HG02884 (cell line): Measurements from ENCODE around the gene MINDY4.

Experiments
- ATAC-seq: cut with Tn5 transposase; IDR thresholded peaks from one replicate; pipeline ENCODE4 v1.9.1; 2021; ENCODE audit warnings: mild to moderate bottlenecking, moderate library complexity; ENCODE audit not compliant: unreplicated experiment

The MINDY4 gene

DNA sequence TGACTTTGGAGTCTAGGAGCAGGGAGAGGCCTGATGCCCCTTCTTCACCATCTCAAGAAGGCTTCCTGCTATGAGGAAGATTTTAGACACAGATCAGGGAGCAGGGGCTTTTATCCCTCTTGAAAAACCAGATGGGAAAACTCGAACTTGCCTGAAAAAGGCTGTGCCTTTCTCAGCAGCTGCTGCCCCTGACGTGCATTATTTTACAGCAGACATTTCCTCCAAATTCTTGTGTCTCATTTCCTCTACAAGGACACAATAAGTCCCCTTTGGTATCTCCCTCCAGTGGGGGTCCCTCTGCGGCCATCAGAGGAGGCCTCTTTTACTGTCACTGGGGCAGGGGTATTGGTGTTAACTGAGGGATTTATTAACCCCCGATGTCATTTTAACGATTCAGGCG lies 102.4 kb downstream of the MINDY4 start:
- no peak for ATAC-seq

DNA sequence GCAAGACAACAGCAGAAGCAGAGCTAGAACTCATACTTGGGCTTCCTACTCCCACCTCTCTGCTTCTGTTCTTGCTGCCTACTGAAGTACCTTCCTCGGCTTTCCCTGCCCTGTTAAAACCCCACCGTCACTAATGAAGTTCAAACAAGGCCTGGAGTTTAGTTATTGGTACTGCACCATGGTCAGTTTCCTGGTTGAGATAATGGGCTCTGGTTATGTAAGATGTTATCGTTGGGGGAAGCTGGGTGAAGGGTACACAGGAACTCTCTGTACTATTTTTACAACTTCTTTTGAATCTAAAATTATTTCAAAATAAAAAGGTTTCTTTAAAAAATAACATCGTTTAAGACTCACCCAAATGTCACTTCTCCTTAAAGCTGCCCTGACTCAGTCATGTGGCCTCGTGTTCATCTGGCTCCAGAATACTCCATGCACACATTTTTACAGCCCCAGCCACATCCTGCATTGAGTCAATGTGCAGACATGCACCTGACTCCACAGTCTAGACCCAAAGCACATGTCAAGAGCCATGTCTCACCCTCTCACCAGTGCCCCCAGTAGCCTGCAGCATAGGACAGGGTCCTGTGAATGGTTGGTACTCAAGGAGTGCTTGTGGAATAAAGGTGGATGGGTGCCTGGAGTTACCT lies 103.6 kb downstream of the MINDY4 start:
- no peak for ATAC-seq

DNA sequence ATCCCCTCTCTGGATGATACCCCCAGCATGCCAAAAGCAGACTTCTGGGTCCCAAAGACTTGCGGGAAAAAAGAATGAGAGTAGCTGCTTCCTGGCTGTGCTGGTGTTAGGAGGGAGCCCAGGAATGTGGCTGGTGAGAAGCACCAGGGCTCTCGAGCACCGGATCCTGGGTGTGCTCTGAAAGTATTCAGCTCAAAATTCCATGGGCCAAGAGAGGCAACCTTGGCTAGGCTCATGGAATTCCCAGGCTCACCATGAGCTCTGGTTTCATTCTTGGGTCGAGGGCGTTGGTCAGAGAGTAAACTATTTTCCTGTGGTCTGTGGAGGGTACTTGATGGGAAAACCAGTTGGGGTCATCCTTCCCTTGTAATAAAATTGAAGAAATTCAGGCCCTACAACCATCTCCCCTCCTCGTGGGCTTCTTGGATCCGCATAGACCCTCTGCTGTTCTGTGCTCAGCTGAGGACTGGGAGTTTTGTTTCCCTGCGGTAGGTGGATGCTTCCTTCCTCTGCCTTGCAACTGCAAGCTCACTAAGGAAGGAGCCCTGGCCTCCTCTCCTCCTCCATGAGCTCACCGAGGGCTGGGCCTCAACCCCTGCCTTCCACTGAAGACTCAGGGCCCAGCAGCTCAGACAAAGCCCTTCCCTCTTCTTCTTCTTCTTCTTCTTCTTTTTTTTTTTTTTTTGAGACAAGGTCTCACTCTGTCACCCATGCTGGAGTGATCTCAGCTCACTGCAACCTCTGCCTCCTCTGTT lies 106.0 kb downstream of the MINDY4 start:
- ATAC-seq, result no peak

DNA sequence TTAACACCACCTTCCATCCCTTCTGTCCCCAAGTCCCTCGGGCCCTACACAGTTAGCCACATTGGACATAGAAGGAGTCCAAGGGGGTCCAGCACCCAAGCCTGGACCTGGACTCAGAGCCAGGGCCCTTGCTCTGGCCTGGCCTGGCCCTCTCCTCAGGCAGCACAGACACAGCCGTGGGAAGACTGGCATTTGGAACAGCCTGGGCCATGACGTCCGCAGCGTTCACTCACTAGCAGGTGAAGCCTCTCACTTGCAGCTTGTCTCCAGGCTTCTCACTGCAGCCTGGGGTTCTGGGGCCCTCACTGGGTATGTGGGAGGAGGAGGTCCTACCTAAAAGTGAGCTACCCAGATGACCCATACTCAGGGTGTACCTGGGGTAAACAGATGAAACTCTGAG lies 106.8 kb downstream of the MINDY4 start:
- ATAC-seq, result no peak

DNA sequence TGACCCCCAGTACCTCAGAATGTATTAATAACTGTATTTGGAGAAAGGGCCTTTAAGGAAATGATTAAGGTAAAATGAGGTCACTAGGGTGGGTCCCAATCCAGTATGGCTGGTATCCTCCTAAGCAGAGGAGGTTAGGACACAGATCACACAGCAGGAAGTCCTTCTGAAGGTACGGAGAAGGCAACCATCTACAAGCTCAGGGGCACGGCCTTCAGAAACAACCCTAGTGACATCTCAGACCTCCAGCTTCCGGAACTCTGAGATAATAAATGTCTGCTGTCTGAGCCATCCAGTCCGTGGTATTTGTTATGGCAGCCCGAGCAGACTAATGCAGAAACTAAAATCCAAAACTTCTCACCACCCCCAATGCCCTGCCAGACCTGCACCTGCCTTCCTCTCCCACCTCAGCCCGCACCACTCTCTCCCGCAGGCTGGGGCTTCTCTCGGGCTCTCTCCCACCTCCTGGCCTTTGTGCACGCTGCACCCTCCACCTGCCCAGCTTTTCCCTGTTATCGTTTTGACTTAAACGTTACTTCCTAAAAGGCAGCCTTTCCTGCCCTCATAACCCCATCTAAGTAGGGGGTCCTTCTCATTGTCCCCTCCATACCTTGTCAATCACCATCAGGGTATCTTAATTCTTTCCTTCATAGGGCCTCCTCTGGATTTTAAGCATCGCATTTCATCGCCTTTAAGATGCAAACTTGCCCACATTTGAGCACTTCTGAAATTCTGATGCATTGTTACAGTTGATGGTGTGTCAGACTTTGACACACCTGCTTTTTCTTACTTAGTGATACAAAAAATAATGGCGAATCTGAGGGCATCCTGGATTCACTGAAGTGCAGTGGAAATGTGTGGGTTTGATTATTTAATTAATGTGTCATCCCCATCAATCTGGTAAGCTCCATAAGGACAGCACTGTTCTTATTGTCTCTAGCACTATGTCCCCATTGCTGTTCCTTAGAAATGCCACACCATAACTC lies 108.2 kb downstream of the MINDY4 start:
- no peak for ATAC-seq

DNA sequence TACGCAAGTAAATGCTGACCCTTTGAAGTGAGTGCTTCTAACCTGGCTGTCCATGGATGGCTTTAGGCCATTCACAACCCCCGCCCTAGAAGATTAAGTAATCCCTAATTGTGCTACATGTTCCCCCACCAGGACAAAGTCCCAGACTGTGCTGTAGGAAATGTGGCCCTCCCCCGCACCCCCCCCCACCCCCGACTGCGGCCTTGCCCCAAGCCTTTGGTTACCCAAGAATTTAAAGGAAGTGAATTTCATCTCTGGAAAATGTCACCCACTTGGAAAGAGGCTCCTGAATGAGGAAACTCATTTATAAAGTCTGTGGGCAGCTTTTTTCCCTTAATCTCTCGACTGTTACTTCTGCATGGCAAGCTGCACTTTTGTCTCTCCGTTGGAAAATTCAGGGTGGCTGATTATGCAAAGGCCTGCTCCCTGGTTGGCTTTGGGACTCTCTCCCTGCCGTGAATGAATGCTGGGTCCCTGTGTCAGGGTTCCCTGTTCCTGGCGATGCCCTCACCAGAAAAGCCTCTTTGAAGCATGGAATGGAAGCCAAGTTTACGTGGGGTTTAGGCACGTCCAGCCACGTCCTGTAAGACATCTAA lies 109.0 kb downstream of the MINDY4 start:
- no peak for ATAC-seq

DNA sequence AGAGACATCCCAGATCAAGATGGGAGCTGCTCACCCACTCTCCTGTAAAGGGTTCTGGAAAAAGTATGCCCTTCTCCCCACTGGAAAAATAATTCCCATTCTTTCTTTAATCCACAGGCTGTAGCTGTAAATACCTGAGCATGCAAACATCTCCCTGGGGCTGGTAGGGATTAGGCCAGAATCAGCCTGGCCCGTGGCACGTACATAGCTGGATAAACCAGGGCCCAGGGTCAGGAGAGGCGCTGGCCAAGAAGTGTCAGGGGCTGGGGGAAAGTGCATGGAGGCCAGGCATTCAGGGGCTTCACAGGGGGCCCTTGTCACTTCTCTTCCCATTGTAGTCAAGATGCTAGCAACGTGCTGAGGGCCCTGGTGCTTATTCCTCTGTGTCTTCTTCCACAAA lies 109.7 kb downstream of the MINDY4 start:
- ATAC-seq, result no peak

DNA sequence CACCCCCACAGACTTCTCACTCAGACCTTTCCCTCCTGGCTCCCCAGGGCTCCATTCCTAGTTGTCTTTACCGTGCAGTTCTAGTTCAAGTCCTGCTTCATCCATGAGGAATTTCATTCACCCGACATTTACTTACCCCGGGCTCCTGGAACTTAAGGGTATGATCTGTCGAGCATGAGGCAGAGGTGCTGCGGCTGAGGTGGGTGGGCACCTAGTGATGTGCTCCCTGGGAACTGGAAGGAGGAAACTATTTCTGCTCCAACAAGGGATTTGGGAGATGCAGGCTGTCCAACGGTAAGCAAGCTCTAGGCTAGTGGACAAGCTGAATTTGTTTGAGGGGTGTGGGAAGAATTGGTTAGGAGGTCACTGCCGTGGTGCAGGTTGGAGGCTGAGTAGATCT lies 110.2 kb downstream of the MINDY4 start:
- no peak for ATAC-seq

DNA sequence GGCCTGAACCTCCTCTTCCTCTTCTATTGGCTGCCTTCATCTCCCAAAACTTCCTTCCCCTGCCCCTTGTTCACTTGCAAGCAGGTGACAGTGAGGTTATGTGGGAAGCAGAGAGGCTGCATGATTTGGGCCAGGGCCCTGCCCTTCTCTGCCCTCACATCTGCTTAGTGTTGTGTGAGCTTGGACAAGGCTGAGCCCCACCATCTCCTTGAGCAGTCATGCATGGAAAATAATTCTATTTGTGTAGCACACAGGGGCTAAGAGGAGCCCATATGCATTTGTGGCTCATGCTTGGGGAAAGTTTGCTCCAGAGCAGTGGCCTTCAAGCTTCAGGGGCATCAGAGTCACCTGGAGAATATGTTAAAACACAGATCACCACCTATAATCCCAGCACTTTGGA lies 113.7 kb downstream of the MINDY4 start:
- no peak for ATAC-seq

DNA sequence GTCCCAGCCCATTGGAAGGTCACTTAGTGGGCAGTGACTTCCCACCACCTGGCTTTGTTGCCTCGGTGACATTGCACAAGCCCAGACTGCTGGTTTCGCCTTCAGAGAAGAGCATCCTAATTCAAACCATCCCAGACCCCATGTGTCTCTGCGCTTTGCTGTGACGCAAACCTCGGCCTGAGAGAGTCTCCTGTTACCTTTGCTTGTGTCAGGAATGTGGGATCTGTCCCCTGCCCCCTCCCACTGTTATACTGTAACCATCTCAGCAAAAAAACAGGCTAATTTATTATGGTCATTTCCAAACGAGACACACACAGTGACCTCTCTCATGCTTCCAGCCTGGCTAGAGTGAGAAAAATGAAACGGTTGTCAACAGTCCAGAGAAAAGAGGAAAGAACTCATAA lies 115.4 kb downstream of the MINDY4 start:
- ATAC-seq, result no peak

DNA sequence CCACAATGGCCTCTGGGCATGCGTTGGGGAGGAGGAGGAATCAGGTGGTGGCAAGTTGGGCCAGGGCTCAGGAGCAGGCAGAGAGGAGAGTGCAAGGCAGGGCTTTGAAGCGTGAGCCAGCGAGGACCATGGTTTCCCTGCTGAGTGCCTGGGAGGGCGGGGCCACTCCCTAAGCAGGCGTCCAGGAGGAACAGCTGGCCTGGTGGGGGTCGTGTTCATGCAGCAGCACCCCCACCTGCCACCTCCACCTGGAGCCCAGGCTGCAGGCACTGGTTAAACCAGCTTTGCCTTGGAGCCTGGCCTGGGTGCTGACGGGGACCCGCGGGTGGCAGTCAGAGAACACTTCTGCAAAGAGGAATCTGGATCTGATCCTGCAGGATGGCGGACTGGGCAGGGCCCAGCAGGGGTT lies 116.3 kb downstream of the MINDY4 start:
- no peak for ATAC-seq

DNA sequence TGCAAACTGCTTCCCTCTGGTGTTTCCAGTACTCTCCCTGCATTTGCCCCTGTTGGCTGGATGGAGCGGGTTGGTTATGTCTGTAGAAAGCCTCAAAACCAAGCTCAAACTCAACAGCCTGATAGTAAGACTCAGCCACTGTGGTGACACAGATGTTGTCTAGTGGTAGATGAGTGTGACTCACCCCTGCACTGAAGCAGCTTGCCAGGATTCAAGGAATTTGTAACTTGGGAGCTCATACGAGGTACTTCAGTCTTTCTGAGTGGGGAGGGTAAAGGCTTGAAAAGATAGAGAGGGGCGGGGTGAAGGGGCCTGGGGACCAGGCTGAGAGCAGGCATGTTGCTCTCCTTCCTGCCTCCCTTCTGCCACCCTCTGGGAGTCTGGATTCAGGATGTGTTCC lies 117.5 kb downstream of the MINDY4 start:
- no peak for ATAC-seq

DNA sequence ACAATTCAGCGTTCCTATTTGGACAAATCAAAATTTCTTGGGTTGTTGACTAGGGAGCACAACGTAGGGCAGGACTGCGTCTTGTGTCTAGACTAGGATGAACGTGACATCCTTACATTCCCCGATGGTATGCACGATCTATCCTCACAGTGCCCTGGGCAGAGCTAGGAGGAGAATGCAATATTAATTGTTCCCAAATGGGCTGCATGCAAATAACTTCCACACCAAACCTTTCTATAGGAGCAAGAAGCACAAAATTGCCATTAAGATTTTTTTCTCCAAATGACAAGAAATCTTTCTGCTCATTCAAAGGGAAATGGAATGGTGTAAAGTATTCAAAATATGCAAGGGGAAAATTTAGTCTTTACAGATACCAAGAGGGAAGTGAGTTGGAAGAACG lies 119.0 kb downstream of the MINDY4 start:
- no peak for ATAC-seq

DNA sequence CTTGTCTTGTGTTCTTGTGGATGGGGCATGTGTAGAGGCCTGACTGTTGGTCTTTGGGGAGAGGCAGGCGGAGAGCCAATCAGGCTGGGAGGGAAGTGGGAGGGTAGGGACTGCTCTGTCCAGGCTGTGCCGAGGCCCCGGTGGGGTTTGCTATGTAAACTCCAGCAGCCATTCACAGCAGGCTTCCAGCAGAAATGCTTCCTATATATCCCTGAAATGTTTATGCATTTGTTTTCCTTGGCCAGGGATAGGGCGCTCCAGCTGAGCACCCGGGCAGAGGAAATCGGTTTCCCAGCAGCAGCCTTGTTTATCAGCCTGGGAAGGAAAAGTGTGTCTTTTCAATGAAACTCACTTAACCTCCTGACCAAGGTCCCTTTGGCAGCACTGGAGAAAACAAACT lies 122.1 kb downstream of the MINDY4 start:
- no peak for ATAC-seq

DNA sequence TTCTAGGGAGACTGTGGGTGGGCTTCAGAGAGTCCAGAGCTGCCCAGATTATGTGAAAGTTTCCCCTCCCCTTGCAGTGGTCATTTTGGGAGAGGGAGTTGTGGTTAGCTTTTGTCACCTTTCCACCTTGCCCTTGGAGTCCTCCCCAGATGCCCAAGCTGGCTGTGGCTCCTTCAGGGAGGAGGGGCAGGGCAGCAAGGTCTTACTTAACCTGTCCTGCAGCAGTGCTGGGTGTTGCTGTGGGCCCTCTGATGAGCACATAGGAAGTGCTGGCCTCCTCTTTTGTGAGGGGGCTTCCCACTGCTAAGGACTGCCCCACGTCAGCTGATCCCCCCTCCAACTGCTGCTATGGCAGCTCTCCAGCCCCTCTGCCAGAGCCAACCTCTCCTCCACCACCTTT lies 122.8 kb downstream of the MINDY4 start:
- no peak for ATAC-seq

DNA sequence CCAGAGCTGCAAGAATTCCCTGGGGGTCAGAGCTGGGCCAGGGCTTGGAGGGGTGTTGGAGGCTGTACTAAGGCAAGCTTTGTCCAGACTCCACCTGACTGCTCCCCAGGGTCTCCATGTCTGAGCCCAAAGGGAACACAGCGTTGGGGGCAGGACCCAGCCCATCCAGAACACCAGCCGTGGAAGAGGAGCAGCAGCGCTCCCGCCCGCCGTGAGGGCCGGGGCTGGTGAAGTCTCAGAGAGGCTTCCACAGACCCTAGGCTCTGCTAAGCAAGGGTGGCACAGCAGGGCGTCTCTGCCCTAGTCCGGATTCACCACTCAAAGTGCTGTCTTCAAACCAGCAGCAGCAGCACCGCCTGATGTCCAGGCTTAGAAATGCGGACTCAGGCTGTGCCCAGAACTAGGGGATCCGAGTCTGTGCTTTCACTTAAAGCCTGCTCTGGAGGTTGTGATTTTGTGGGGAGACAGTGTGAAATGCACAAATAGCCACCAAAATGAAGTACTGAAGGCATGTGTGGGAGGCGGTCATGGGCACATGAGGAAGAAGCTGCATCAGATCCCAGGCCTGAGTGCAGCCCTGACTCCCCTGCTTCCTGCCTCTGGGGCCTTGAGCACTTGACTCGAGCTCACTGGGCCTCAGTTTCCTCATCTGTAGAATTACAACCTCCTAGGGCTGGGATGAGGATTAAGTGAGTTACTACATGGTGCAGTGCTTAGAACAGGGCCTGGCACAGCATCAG lies 123.8 kb downstream of the MINDY4 start:
- ATAC-seq, result no peak

DNA sequence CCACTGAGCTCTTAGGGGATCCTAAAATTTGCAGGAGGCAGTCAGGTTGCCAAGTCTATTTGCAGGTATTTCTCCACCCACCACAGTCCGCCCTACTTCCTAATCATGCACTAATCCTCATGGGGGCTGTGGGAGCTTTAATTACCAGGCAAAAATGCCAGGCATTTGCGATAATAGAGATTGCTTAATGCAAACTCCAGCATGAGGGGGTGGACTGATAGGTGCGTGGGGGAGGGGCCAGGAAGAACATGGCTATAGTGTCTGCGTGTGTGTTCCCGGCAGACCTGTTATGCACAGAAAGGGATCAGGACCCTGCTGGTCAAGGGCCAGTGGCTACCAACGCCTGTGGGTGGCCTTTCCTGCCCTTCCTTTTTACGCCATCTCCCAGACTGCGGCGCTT lies 124.8 kb downstream of the MINDY4 start:
- no peak for ATAC-seq

DNA sequence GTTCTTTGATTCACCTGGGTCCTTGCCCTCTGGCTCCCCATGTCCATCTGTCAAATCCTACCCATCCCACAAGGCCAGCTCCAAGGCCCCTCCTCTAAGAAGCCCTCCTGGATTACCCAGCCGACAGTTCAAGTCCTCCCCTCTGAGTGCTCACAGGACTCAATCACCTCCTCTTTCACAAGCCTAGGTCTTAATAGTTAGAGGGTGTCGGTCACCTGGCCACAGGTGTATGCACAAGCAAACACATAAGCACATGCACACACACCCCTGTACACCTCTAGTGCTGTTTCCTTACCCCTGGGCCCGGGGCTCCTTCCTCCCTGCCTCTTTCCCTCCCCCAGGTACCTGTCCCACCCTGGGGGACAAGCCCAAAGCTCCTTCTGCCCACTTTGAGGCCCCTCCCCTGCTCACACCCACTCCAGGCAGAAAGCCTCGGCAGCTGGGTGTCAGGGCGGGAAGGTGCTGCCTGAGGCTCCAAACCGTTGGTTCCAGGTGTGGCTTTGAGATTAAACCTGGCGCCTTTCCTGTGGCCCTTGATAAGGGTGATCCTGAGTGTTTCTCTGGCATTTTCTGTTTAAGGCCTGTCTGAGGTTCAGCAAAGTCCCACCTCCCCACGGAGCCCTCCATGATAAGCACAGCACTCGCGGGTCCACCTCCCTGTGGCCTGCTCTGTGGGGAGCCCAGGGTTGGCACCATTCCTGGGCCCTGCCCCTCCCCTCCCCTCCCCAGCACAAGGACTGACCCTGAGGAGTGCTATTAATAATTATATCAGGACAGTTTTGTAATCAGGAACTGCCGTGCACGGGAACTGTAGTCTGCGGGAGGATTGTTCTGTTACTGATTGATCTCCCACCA lies 125.8 kb downstream of the MINDY4 start:
- ATAC-seq, result no peak

DNA sequence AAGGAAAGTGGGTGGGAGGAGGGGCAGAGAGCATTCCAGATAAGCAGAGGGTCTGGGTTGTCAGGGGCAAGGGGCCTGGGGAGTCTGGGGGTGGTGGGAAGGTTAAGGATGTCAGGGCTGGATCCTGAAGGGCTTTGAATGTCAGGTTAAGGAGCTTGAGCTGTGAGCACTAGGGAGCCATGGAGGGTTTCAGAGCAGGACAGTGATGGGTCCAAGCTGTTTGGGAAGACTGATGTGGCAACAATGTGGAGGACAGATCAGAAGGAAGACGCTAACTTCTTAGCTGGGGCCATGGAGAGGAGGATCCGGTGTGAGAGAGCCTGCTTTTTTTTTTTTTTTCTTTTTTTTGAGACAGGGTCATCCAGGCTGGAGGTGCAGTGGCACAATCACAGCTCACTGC lies 126.6 kb downstream of the MINDY4 start:
- no peak for ATAC-seq

DNA sequence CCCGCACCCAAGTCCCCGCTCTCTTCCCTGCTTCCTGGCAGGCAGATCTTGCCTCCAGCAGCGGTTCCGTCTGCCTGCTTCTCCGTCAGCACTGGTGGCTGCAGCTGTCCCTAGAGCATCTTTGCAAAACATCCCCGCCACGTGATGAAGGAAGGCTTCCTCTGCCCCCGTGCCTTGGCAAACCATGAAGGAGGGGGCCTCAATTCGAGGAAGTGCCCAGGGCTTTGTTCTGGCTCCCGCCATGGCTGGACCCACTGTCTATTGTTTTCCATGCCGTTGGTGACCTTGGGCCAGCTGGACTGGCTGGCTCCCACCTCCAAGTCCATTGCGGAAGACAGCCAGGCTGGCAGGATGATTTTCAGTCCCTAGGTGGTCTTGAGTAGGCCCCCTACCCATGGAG lies 127.2 kb downstream of the MINDY4 start:
- no peak for ATAC-seq
